ENCODE data around the gene POLR2C.
"Not testable (repeated sequence)": the region's sequence is repeated elsewhere in the genome, so short reads cannot be mapped to it uniquely, and the experiment has no call there.

POLR2C gene

DNA sequence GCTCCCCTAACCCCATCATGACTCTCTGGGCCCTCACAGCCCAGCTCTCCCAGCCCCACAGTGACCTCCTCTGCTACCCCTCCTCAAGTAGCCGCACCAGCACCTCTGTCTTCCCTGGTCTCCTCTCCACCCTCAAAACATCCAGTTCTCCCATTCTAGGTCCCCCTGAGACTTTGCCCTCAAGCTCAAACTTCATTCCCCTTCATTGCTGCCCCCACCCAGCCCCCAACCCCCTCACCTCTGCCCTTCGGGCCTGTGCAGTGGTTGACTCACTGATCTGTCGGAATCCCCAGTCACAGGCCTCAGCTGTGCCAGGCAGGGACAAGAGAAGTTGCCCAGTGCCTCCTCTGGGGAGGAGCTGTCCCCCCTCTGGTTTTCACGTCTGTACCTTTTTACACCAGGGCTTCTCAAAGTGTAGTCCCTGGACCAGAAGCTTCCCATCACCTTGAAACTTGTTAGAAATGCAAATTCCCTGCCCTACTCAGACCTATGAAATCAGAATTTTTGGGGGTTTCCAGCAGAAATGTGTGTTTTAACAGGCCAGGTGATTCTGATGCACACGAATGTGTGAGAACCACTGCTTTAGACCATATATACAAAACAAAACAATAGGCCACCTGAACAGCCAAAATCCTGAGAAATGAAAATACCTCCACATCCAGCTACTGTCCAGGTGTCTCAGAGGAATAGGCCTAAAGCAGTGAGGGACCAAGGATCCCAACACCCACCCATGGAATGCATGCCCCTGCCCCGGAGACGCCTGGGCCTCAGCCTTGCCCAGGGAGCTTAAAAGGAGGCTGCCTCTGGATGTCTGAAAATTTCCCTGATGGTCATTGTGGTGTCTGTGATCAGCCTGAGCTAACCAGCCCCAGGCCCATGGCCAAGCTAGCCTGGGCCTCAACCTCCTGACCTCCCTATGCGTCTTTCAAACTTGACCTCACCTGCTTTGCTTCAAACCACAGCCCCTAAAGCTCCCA lies 24.7 kb downstream of the POLR2C start:
- in situ Hi-C loops (cut with HindIII; ENCODE audit: low sequenced_read_pairs): no loop called here
- DNase-seq (ENCODE audit: low read depth, low spot score): no peak
- H3K4me3 ChIP-seq (ENCODE audit: low read depth, low read length): peak overlapping the region; percentile 64
- TF ChIP-seq, protein P1, sequence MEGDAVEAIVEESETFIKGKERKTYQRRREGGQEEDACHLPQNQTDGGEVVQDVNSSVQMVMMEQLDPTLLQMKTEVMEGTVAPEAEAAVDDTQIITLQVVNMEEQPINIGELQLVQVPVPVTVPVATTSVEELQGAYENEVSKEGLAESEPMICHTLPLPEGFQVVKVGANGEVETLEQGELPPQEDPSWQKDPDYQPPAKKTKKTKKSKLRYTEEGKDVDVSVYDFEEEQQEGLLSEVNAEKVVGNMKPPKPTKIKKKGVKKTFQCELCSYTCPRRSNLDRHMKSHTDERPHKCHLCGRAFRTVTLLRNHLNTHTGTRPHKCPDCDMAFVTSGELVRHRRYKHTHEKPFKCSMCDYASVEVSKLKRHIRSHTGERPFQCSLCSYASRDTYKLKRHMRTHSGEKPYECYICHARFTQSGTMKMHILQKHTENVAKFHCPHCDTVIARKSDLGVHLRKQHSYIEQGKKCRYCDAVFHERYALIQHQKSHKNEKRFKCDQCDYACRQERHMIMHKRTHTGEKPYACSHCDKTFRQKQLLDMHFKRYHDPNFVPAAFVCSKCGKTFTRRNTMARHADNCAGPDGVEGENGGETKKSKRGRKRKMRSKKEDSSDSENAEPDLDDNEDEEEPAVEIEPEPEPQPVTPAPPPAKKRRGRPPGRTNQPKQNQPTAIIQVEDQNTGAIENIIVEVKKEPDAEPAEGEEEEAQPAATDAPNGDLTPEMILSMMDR (IDR thresholded peaks at IDR 0.05; ENCODE audit: low read depth, low read length): no peak

DNA sequence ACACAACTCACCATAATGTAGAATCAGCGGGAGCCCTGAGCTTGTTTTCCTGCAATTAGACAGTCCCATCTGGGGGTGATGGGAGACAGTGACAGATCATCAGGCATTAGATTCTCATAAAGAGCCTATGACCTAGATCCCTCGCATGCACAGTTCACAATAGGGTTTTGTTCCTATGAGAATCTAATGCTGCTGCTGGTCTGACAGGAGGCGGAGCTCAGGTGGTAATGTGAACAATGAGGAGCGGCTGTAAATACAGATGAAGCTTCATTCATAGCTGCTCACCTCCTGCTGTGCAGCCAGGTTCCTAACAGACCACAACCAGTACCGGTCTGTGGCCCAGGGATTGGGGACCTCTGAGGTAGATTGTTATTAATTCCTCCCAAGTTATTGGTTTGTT lies 26.8 kb downstream of the POLR2C start:
- TF ChIP-seq, protein P1 (IDR thresholded peaks at IDR 0.05; ENCODE audit: low read depth, low read length): no peak
- H3K4me3 ChIP-seq (ENCODE audit: low read depth, low read length): no peak overlapping the region
- no peak for DNase-seq (ENCODE audit: low read depth, low spot score)
- in situ Hi-C loops (cut with HindIII; ENCODE audit: low sequenced_read_pairs): no loop called here

DNA sequence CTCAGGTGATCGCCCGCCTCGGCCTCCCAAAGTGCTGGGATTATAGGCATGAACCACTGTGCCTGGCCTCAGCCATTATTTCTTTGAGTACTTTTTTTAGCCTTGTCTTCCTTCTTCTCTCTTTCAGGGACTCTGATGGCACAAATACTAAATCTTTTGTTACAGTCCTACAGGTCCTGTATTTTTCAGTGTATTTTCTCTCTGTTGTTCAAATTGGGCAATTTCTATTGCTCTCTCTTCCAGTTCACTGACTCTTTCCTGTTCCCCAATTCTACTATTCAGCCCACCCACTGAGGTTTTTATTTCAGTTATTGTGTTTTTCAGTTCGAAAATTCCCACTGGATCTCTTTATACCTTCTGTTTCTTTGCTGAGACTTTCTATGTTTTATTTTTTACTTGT lies 31.3 kb downstream of the POLR2C start:
- in situ Hi-C loops (cut with HindIII; ENCODE audit: low sequenced_read_pairs): no loop called here

DNA sequence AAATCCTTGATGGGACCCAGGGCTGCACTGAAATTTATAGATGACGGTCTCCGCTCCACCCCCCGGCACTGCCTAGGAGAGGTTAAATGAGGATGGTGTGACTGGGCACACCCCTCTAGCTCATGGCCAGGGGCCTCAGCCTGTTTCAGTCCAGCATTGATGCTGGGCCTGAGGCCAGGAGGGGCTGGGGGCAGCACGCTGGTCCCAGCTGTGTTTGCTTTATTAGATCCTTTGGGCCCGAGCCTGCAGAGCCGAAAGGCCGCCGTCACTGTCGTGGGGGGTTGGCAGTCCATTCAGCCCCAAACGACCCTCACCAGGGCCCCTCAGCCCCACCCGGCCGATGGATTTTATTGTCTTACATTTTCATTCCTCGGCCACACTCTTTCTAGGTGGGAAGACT lies 34.6 kb downstream of the POLR2C start:
- no peak overlapping the region for H3K4me3 ChIP-seq (ENCODE audit: low read depth, low read length)
- in situ Hi-C loops (cut with HindIII; ENCODE audit: low sequenced_read_pairs): no loop called here
- no peak for DNase-seq (ENCODE audit: low read depth, low spot score)
- TF ChIP-seq, protein P1 (IDR thresholded peaks at IDR 0.05; ENCODE audit: low read depth, low read length): no peak

More for the DNA sequence above, 31.3 kb downstream of the POLR2C start:
- no peak for DNase-seq (ENCODE audit: low read depth, low spot score)
- TF ChIP-seq, protein P1 (IDR thresholded peaks at IDR 0.05; ENCODE audit: low read depth, low read length): no peak
- no peak overlapping the region for H3K4me3 ChIP-seq (ENCODE audit: low read depth, low read length)

DNA sequence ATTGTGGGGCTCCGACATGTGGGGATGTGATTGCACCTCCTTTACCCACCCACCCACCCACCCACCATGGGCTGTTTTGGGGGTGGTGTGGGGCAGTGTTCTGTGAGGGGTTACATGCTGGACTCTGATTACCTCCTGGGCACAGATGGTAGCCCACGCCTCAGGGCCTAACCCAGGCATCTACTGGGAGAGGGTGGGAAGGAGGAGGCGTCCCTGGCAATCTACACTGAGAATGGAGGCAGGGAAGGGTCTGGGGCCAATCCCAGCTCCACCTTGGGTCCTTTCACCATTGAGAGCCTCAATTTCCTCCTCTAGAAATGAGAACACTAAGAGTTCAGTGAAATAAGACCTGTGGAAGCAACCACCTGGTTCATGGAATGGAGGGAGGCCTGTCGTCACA lies 35.6 kb downstream of the POLR2C start:
- in situ Hi-C loops (cut with HindIII; ENCODE audit: low sequenced_read_pairs): no loop called here
- H3K4me3 ChIP-seq (ENCODE audit: low read depth, low read length): no peak overlapping the region
- no peak for DNase-seq (ENCODE audit: low read depth, low spot score)
- TF ChIP-seq, protein P1 (IDR thresholded peaks at IDR 0.05; ENCODE audit: low read depth, low read length): no peak

DNA sequence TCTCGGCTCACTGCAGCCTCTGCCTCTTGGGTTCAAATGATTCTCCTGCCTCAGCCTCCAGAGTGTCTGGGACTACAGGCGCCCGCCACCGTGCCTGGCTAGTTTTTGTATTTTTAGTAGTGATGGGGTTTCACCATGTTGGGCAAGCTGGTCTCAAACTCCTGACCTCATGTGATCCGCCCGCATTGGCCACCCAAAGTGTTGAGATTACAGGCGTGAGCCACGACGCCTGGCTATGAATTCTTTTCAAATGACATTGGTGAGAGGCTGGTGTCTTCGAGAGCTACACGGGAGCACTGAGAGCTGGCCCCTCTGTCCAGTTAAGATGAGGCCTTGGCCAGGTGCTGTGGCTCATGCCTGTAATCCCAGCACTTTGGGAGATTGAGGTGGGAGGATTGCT lies 37.5 kb downstream of the POLR2C start:
- in situ Hi-C loops (cut with HindIII; ENCODE audit: low sequenced_read_pairs); H3K4me3 ChIP-seq (ENCODE audit: low read depth, low read length); DNase-seq (ENCODE audit: low read depth, low spot score): not testable (repeated sequence)

DNA sequence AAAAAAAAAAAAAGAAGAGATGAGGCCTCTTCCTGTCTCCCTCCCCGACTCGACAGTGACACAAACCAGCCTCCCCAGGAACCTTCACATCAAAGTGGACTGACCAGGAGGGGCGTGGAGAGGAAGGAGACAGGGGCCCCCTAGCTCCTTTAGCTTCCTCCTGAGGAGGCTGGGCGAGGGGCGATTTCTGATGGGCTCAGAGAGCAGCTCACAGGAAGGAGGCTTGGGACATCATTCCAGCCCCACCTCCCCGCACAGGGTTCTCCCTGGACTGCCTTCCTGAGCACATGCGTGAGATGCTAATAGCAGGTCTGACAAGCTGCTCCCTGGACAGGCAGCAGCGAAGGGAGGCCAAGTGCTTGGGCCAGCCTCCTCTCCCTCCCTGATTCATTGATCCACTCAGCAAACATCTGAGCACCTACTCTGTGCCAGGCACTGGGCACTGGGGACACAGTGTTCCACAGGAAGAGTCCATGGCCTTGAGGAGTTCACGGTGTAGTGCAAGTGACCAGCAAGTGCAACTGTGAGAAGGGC lies 38.2 kb downstream of the POLR2C start:
- no peak for DNase-seq (ENCODE audit: low read depth, low spot score)
- in situ Hi-C loops (cut with HindIII; ENCODE audit: low sequenced_read_pairs): no loop called here

More for the DNA sequence above, 38.2 kb downstream of the POLR2C start:
- H3K4me3 ChIP-seq (ENCODE audit: low read depth, low read length): no peak overlapping the region
- TF ChIP-seq, protein P1 (IDR thresholded peaks at IDR 0.05; ENCODE audit: low read depth, low read length): no peak
